Stomach (tissue), 9 donors: ENCODE measurements around the gene CREB5. TPM values are rescaled to one million over a fixed set of nuclear protein-coding genes. Genes with fewer than 3 reads are reported as not detected.

Experiments
- DNase-seq, 2 donors: peaks; one replicate each; pipeline versions ENCODE4 v3.0.0 to v3.0.0-alpha.2; 2013 to 2019
- H3K27ac ChIP-seq, 5 donors: fragments of 200-600 bp in 4 of 5; sonication (generic) in 4 of 5; one replicate each; pipeline ENCODE4 v1.5.1; 2013 to 2019; ENCODE audit warnings: mild to moderate bottlenecking in 1 of 5, moderate library complexity in 1 of 5
- H3K27me3 ChIP-seq, 3 donors: fragments of 200-600 bp; sonication (generic); one replicate each; pipeline ENCODE4 v1.5.1; 2017 to 2019; ENCODE audit warnings: mixed run types in 1 of 3
- H3K36me3 ChIP-seq, 4 donors: fragments of 200-600 bp; sonication (generic); 1 replicate in 3 of 4; 2 replicates in 1 of 4; pipeline ENCODE4 v1.5.1; 2016 to 2019
- H3K4me1 ChIP-seq, 4 donors: fragments of 200-600 bp; sonication (generic); one replicate each; pipeline ENCODE4 v1.5.1; 2016 to 2019
- H3K4me3 ChIP-seq, 4 donors: fragments of 200-600 bp; sonication (generic) in 3 of 4; one replicate each; pipeline ENCODE4 v1.5.1; 2016 to 2019; ENCODE audit warnings: mild to moderate bottlenecking in 1 of 4
- H3K9me3 ChIP-seq, 4 donors: fragments of 200-600 bp; sonication (generic); one replicate each; pipeline ENCODE4 v1.5.1; 2016 to 2019
- CTCF ChIP-seq, 7 experiments: fragments of 450-650 bp in 4 of 7; fragments of 200-600 bp in 3 of 7; sonication (generic) in 3 of 7; IDR thresholded peaks; one replicate each; pipeline ENCODE4 v1.5.1; 2016 to 2019; ENCODE audit warnings: antibody characterized with exemption in 7 of 7, control low read depth in 2 of 7, mild to moderate bottlenecking in 1 of 7
- EP300 ChIP-seq: sonication (generic); formaldehyde crosslinking; IDR thresholded peaks from one replicate; pipeline ENCODE4 v1.6.1; 2017; ENCODE audit warnings: antibody characterized with exemption
- POLR2A ChIP-seq, 4 donors: fragments of 450-650 bp; IDR thresholded peaks; one replicate each; pipeline ENCODE4 v1.6.1; 2016; ENCODE audit warnings: antibody characterized with exemption in 4 of 4, control low read depth in 2 of 4, mild to moderate bottlenecking in 1 of 4, moderate library complexity in 1 of 4
- POLR2AphosphoS5 ChIP-seq, 3 donors: sonication (generic); formaldehyde crosslinking; IDR thresholded peaks; one replicate each; pipeline ENCODE4 v1.6.1; 2016; ENCODE audit warnings: antibody characterized with exemption in 3 of 3
- WGBS, 5 donors: extraction: QIAGEN DNeasy Blood & Tissue Kit in 3 of 5; methylation state at CpG; one replicate each; pipeline versions ENCODE4 v1.1.5 to v1.1.7; 2013 to 2018; 5-methylcytosine and 5-hydroxymethylcytosine counted together
- intact Hi-C: fragments of 100-400 bp; cut with DNase I; formaldehyde crosslinking; loops from one replicate; pipeline ENCODE4 v1.15.1; 2023; ENCODE audit warnings: low total_unique reads
- polyA plus RNA-seq, 3 donors: library from polyadenylated mRNA; stranded (reverse); fragments of 200-250 nt; gene quantifications; one replicate each; pipeline ENCODE4 v1.2.3, GENCODE V29; 2013
- total RNA-seq, 5 donors: library from RNA; depleted of rRNA; stranded (reverse); fragments of >200 nt; gene quantifications; one replicate each; pipeline versions ENCODE4 v1.1.0 to v1.2.3, GENCODE V29; 2014 to 2016
- donor health status: healthy with polysubstance abuse.
- donor health status: Bipolar disorder and iron deficiency.
- donor health status: healthy.

Gene CREB5
- total and polyA plus RNA-seq, 8 donors, result 0.68 to 30.3 (median 1.5) TPM; not detected in 1

DNA sequence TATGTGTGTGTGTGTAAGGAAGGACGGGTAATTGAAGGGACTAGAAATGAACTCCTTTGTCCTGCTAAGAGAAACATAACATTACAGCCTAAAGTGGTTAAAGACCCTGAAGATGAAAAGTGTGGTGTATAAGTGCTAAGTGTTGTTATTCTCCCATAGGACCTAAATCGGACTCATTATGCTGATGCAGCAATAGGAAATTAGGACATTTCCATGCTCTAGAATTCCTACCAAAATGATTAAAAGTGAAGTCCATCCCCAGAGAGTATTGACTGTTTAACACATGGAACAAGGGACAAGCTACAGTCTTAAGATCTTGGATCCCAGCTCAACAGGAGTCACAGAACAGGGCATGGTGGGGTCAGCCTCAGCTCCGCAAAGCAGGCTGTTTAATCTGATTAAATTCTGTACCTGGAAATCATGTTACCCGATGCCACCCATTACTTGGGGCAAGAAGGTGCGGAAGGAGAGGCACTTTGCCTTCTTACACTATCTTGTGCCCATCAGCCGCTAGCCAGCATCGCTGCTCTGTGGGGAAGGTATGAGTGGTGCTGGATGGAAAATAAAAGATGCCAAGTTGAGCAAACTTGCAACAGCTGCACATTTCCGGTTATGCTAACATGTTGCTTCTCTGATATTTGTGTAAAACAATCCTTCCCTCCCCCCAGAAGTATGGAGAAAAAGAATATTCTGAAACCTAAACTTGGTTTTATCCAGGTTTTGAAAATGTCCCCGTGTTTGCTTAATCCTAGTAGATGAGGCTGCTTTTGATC lies 100.5 kb downstream of the CREB5 start:
- H3K27me3 ChIP-seq, result peaks cover 0 to 4% (median 0%) of the 10 kb centered on the region in 3 donors
- no peaks in the 10 kb centered on the region for H3K36me3 ChIP-seq
- H3K27ac ChIP-seq, result no peak overlapping the region
- TF ChIP-seq EP300 (no peak), POLR2AphosphoS5 (IDR thresholded peaks at IDR 0.05) (no peak), POLR2A (IDR thresholded peaks at IDR 0.05) (no peak), CTCF (IDR thresholded peaks at IDR 0.05) (no peak)
- DNase-seq, result no peak
- no peak overlapping the region for H3K4me3 ChIP-seq
- no peaks in the 10 kb centered on the region for H3K4me1 ChIP-seq
- 77 to 87% (median 80%) methylated on average over 9 of the region's 9 CpGs for WGBS, 5 donors
- no peaks in the 10 kb centered on the region for H3K9me3 ChIP-seq
- intact Hi-C loops, result no loop called here

- H3K27me3 ChIP-seq, result no peaks in the 10 kb centered on the region
- H3K36me3 ChIP-seq, result no peaks in the 10 kb centered on the region
- H3K9me3 ChIP-seq, result no peaks in the 10 kb centered on the region
- H3K4me1 ChIP-seq, result peaks cover 0 to 16% (median 0%) of the 10 kb centered on the region in 4 donors
- DNase-seq, result no peak
- no peak overlapping the region for H3K4me3 ChIP-seq
- 70 to 76% (median 72%) methylated on average over 14 of the region's 14 CpGs for WGBS, 5 donors
- no peak overlapping the region for H3K27ac ChIP-seq
- no peak for TF ChIP-seq POLR2AphosphoS5 (IDR thresholded peaks at IDR 0.05)
- intact Hi-C loops, result no loop called here
Measured at GRCh38 chr7:28516390-28517172, 104.3 kb downstream of the CREB5 start.

GRCh38 chr7:28517206-28517605 lies 104.9 kb downstream of the CREB5 start:
- Histone ChIP-seq H3K27ac (no peak overlapping the region), H3K4me1 (peaks cover 0 to 16% (median 0%) of the 10 kb centered on the region in 4 donors), H3K9me3 (no peaks in the 10 kb centered on the region), H3K27me3 (no peaks in the 10 kb centered on the region), H3K4me3 (no peak overlapping the region), H3K36me3 (no peaks in the 10 kb centered on the region)
- WGBS, 5 donors, result 79 to 89% (median 87%) methylated on average over 5 of the region's 5 CpGs
- intact Hi-C loops, result no loop called here
- no peak for DNase-seq
- TF ChIP-seq POLR2A (IDR thresholded peaks at IDR 0.05) (no peak), CTCF (IDR thresholded peaks at IDR 0.05) (no peak), POLR2AphosphoS5 (IDR thresholded peaks at IDR 0.05) (no peak), EP300 (no peak)

DNA sequence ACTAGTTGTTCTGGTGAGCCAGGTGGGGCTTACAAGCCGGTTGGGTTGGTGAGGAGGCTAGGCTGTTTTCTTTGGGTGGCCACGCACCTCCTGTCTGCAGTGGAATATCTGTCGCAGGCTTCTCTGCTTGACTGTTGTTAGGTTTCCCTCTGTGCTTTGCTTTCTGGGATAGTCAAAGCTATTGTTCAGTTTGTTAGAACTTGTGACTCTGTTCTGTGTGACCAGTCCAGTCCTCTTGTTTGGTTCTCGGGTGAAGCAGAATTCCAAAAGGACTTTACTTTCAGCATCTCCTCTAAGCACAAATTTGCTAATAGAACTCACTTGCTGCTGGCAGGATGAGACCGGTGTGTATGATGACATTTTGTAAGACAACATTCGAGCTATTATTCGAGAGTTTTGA lies 105.3 kb downstream of the CREB5 start:
- 90 to 92% (median 91%) methylated on average over 7 of the region's 7 CpGs for WGBS, 5 donors
- H3K27me3 ChIP-seq, result no peaks in the 10 kb centered on the region
- no peak for TF ChIP-seq POLR2A (IDR thresholded peaks at IDR 0.05)
- TF ChIP-seq EP300, result no peak
- no peak for TF ChIP-seq POLR2AphosphoS5 (IDR thresholded peaks at IDR 0.05)
- no peak for TF ChIP-seq CTCF (IDR thresholded peaks at IDR 0.05)
- peaks cover 0 to 16% (median 0%) of the 10 kb centered on the region in 4 donors for H3K4me1 ChIP-seq
- H3K36me3 ChIP-seq, result no peaks in the 10 kb centered on the region
- intact Hi-C loops, result no loop called here
- no peak overlapping the region for H3K4me3 ChIP-seq
- H3K27ac ChIP-seq, result no peak overlapping the region
- no peak for DNase-seq
- no peaks in the 10 kb centered on the region for H3K9me3 ChIP-seq
